Left cardiac atrium (tissue), 4 donors: ENCODE measurements around the gene CYP46A1. TPM values are rescaled to one million over a fixed set of nuclear protein-coding genes. Genes with fewer than 3 reads are reported as not detected.
"Not testable (repeated sequence)": the region's sequence is repeated elsewhere in the genome, so short reads cannot be mapped to it uniquely, and the experiment has no call there.

Experiments
- ATAC-seq, 2 donors: fragments of 200-7000 bp; cut with Tn5 transposase; one replicate each; pipeline ENCODE4 v1.9.1; 2020; ENCODE audit warnings: mild to moderate bottlenecking in 2 of 2, moderate library complexity in 2 of 2
- DNase-seq: peaks from one replicate; pipeline ENCODE4 v3.0.0-alpha.2; 2020
- intact Hi-C, 2 donors: fragments of 100-400 bp; cut with DNase I; formaldehyde crosslinking; loops; one replicate each; pipeline versions ENCODE4 v1.14.1 to v1.15.1; 2022 to 2023
- total RNA-seq, 2 donors: library from RNA; stranded (reverse); fragmentation: NEBNext Ultra II Directional; extraction: Animal tissue kit (Norgen Biotek cat#: 25700); gene quantifications; one replicate each; pipeline ENCODE4 v1.2.1, GENCODE V29; 2021
- donor health status: DM: no; HTN: yes; CAD: no.
- donor health status: DM: no; HTN: yes; CAD: no; lungs with severe emphysema.
- donor health status: DM: yes; HTN: yes; CAD: no.
- donor health status: Dilated cardiomyopathy.

CYP46A1 gene
- total RNA-seq, 2 donors from 2014 or later = 4.1 to 4.7 TPM

DNA sequence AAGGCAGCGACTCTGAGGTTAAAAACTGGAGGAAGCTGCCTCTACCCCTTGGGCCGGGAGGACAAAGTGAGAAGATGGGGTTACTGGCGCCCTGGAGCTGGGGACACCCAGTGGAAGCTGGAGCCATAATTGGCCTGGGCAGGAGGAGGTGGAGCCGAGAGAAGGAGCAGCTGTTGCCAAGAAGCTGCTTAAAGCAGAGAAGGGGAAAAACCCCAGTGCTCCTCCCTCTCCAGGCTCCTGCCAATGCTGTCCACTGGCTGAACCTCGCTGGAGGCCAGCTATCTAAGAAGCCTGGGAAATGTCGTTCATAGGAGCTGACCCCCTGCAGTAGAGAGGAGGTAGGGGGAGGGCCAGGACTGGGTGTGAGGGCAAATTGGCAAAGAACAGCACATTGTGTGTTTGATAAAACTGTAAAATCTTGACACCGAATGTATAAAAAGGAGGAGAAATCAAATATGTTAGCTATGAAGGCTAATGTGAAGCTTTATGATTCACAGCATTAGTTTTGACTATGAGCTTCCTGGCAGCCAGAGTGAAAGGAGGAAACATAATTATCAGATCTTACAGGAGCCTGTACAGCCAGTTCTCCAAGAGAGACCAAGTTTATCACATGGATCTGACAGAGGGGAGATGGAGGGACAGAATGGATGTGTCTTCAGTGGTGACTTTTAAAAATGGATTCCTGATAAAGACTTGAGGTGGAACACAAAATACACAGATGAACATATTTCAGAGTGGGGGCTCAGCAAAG lies 29.7 kb upstream of the CYP46A1 start:
- DNase-seq (peak; percentile 58), ATAC-seq (peak; percentile 86 to 94)
- intact Hi-C loops = no loop called here

DNA sequence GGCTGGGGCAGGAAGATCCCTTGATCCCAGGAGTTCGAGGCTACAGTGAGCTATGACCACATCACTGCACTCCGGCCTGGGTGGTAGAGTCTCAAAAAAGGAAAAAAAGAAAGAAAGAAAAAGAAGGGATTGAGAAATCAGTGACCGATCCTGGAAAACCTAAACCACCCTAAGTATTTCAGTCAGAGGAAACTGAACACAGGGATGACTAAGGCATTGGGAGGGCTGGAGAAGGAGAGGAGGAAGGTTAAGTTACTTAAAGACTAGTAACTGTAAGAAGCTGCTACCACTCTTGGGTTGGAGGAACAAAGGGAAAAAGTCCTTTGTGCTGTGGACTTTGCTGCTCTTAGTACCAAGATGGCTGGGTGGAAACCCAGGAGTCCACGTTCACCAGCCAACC lies 28.6 kb upstream of the CYP46A1 start:
- ATAC-seq (peak in 1 of 2 donors; percentile 5), DNase-seq (no peak)
- intact Hi-C loops = no loop called here

DNA sequence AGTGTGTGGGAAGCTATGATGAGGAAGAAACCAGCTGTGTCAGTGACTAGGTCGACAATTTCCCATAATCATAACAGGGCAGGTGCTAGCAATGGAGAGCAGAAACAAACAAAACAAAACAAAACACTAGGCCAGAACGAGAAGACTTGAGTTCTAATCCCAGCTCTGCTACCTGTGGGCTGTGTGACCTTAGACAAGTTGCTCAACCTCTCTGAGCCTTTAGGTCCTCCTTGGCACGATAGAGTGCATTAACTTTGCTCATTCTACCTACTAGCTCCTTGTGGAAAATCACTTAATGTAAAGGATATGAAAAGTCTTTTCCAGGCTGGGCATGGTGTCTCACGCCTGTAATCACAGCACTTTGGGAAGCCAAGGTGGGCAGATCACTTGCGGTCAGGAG lies 27.9 kb upstream of the CYP46A1 start:
- no peak for ATAC-seq
- intact Hi-C loops = no loop called here
- DNase-seq = no peak

GRCh38 chr14:99657645-99658155 lies 26.4 kb upstream of the CYP46A1 start:
- ATAC-seq = no peak
- intact Hi-C loops = no loop called here

GRCh38 chr14:99658218-99658845 lies 25.8 kb upstream of the CYP46A1 start:
- intact Hi-C loops = no loop called here
- ATAC-seq = no peak
- DNase-seq = no peak

More at GRCh38 chr14:99657645-99658155, 26.4 kb upstream of the CYP46A1 start:
- DNase-seq = no peak

GRCh38 chr14:99659333-99659741 lies 24.8 kb upstream of the CYP46A1 start:
- ATAC-seq (peak in 1 of 2 donors; percentile 9), DNase-seq (no peak)
- intact Hi-C loops = no loop called here

GRCh38 chr14:99660006-99660566 lies 24.0 kb upstream of the CYP46A1 start:
- no peak for DNase-seq
- peak; percentile 35 to 81 for ATAC-seq
- intact Hi-C loops = no loop called here

- ATAC-seq (no peak), DNase-seq (no peak)
- intact Hi-C loops = no loop called here
Observed at GRCh38 chr14:99660794-99661193, 23.3 kb upstream of the CYP46A1 start.

DNA sequence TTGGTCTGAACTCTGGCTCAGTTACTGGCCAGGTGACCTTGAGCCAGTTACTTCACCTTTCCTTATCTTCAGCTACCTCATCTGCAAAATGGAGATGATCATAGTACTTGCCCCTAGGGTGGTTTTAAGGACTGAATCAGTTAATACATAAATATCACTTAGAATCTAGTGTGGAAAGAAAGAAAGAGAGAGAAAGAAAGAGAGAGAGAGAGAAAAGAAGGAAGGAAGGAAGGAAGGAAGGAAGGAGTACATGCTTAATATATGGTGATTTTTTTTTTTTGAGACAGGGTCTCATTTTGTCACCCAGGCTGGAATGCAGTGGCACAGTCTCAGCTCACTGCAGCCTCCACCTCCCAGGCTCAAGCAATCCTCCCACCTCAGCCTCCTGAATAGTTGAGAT lies 22.9 kb upstream of the CYP46A1 start:
- DNase-seq, ATAC-seq, intact Hi-C loops: not testable (repeated sequence)

DNA sequence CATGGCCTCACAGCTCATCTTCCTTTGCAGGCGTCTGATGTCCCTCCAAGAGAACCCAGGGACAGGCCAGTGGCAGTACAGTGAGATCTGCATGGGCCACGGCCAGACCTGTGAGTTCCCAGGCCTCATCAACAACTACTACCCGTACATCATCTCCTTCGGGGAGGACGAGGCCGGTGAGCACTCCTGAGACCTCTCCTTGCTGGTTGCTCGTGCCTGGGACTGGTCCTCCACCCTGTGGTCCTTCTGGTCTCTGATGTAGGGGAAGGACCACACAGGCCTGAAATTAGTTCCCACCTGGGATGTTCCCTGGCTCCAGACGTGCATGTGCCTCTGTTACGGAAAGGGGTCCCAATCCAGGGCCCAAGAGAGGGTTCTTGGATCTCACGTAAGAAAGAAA lies 21.3 kb upstream of the CYP46A1 start:
- DNase-seq = no peak
- intact Hi-C loops = no loop called here

GRCh38 chr14:99663386-99664057 lies 20.6 kb upstream of the CYP46A1 start:
- intact Hi-C loops = no loop called here
- ATAC-seq (no peak), DNase-seq (no peak)

More for the DNA sequence above, 21.3 kb upstream of the CYP46A1 start:
- ATAC-seq = no peak

DNA sequence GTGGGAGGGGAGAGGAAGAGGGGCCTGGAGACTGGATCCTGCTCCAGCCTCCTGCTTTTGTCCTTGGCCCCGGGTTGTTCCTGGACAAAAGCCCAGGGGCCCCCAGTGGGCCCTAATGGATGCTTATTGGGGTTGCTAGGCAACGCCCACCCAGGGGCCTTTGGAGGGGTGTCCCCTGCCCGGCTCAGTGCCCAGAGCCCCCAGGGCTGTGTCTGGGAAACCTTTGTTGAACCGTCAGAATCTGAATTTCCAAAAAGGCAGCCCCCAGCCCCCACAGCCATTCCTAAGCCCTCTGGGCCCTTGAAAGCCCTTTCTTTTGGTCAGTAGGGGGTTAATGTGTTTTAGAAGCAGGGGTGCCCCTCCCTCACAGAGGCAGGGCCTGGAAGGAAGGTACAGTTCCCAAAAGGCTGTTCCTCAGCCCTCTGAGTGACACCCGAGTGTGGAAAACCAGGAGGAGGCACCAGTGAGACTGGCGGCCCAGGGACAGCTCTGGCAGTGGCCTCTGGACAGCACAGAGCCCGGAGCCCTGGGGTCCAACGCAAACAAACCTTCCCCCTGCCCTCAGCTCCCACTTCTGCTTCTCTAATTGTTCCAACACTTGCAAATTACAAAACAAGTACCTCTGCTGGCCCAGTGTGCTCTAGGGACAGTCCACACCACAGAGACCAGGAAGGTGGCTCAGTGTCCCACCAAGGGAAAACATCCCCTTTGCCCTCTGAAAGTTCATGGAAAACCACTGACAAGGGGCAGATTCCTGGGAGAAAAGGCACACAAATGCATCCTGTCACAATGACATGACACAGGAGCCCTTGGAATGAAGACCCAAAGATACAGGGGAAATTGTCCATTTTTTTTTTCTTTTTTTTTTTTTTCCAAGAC lies 19.8 kb upstream of the CYP46A1 start:
- ATAC-seq (no peak), DNase-seq (no peak)
- intact Hi-C loops = no loop called here

- intact Hi-C loops = no loop called here
- no peak for DNase-seq
- no peak for ATAC-seq
Observed at GRCh38 chr14:99664937-99665273, 19.2 kb upstream of the CYP46A1 start.

- ATAC-seq (no peak), DNase-seq (no peak)
- intact Hi-C loops = no loop called here
Observed at GRCh38 chr14:99666533-99666932, 17.6 kb upstream of the CYP46A1 start.

GRCh38 chr14:99667045-99667444 lies 17.1 kb upstream of the CYP46A1 start:
- no peak for DNase-seq
- intact Hi-C loops = no loop called here
- no peak for ATAC-seq

DNA sequence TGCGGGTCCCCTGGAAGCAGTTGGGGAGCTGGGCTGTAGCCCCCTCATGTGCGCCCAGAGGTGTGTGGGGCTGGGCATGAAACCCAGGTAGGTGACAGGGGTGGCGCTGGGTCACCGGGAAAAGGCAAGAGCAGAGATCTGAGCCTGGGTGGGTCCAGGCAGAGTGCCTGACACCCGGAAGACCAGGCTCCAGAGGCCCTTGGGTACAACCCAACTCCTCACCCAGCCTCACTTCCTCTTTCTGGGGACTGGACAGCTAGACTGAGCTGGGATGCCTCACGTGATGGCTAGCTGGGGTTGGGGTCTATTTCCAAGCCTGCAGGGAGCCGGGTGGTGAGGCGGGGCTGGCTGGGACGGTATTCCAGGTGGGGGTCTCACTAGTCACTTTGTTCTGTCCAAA lies 16.3 kb upstream of the CYP46A1 start:
- ATAC-seq (no peak), DNase-seq (no peak)
- intact Hi-C loops = no loop called here

GRCh38 chr14:99668307-99669295 lies 15.5 kb upstream of the CYP46A1 start:
- no peak for ATAC-seq
- no peak for DNase-seq
- intact Hi-C loops = no loop called here
